ENCODE results near the gene ADGRA3.

DNA sequence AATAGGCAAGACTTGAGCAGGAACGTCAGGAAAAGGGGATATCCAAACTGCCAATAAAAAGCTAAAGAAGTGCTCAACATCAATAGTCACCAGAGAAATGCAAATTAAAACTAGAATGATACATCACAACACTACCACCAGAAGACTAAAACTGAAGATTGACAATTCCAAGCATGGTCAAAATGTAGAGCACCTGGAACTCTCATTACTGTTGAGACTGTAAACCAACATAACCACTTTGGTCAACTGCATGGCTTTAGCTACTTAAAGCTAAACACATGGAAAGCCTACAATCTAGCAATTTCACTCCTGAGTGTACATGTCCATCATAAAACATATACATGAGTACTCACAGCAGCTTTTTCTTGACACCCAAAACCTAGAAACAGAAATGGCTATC is 107.4 kb downstream of the ADGRA3 start:
- TF ChIP-seq, protein P1, sequence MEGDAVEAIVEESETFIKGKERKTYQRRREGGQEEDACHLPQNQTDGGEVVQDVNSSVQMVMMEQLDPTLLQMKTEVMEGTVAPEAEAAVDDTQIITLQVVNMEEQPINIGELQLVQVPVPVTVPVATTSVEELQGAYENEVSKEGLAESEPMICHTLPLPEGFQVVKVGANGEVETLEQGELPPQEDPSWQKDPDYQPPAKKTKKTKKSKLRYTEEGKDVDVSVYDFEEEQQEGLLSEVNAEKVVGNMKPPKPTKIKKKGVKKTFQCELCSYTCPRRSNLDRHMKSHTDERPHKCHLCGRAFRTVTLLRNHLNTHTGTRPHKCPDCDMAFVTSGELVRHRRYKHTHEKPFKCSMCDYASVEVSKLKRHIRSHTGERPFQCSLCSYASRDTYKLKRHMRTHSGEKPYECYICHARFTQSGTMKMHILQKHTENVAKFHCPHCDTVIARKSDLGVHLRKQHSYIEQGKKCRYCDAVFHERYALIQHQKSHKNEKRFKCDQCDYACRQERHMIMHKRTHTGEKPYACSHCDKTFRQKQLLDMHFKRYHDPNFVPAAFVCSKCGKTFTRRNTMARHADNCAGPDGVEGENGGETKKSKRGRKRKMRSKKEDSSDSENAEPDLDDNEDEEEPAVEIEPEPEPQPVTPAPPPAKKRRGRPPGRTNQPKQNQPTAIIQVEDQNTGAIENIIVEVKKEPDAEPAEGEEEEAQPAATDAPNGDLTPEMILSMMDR (IDR thresholded peaks at IDR 0.05; ENCODE audit: poor library complexity, severe bottlenecking), result no peak
- TF ChIP-seq POLR2AphosphoS5 (IDR thresholded peaks at IDR 0.05) (no peak), MXI1 (conservative IDR thresholded peaks at IDR 0.05; ENCODE audit: poor library complexity, severe bottlenecking) (no peak), EZH2 (IDR thresholded peaks at IDR 0.05; ENCODE audit: borderline replicate concordance, insufficient read depth, low read length, poor library complexity, severe bottlenecking) (no peak), SMC3 (conservative IDR thresholded peaks at IDR 0.05; ENCODE audit: poor library complexity) (no peak), TAF1 (IDR thresholded peaks at IDR 0.05; ENCODE audit: low read depth) (no peak)
